Transverse colon (tissue), 4 donors: ENCODE data around the gene AARS2. TPM values are rescaled to one million over a fixed set of nuclear protein-coding genes. Genes with fewer than 3 reads are reported as not detected.

Source experiments
- DNase-seq: peaks from one replicate; pipeline ENCODE4 v3.0.0-alpha.2; 2019
- H3K27ac ChIP-seq, 4 donors: fragments of 200-600 bp; sonication (generic); 2 replicates each; pipeline ENCODE4 v1.5.1; 2016 to 2018; ENCODE audit warnings: inconsistent platforms in 4 of 4
- H3K27me3 ChIP-seq: fragments of 200-600 bp; sonication (generic); 2 replicates; pipeline ENCODE4 v1.5.1; 2017; ENCODE audit warnings: inconsistent platforms
- H3K36me3 ChIP-seq, 4 donors: fragments of 200-600 bp; sonication (generic); 2 replicates each; pipeline ENCODE4 v1.5.1; 2017 to 2019; ENCODE audit warnings: inconsistent platforms in 4 of 4
- H3K4me1 ChIP-seq, 4 donors: fragments of 200-600 bp; sonication (generic); 2 replicates each; pipeline ENCODE4 v1.5.1; 2017 to 2020; ENCODE audit warnings: inconsistent platforms in 4 of 4
- H3K4me3 ChIP-seq, 4 donors: fragments of 200-600 bp; sonication (generic); 1 replicate in 1 of 4; 2 replicates in 3 of 4; pipeline versions ENCODE4 v1.5.1 to v1.6.1; 2017 to 2019; ENCODE audit warnings: inconsistent platforms in 4 of 4
- H3K9me3 ChIP-seq, 2 donors: fragments of 200-600 bp; sonication (generic); 2 replicates each; pipeline ENCODE4 v1.5.1; 2017 to 2019; ENCODE audit warnings: inconsistent platforms in 2 of 2
- CTCF ChIP-seq, 5 experiments: fragments of 200-600 bp in 3 of 5; fragments of 450-650 bp in 2 of 5; sonication (generic) in 3 of 5; IDR thresholded peaks; 1 replicate in 2 of 5; 2 replicates in 3 of 5; pipeline ENCODE4 v1.5.1; 2016 to 2017; ENCODE audit warnings: antibody characterized with exemption in 5 of 5, inconsistent platforms in 3 of 5, mild to moderate bottlenecking in 2 of 5, moderate library complexity in 1 of 5
- EP300 ChIP-seq: sonication (generic); formaldehyde crosslinking; IDR thresholded peaks from one replicate; pipeline ENCODE4 v1.6.1; 2017; ENCODE audit warnings: antibody characterized with exemption, low read depth
- POLR2A ChIP-seq: fragments of 450-650 bp; IDR thresholded peaks from one replicate; pipeline ENCODE4 v1.6.1; 2016; ENCODE audit warnings: antibody characterized with exemption, mild to moderate bottlenecking, moderate library complexity
- POLR2AphosphoS5 ChIP-seq, 3 donors: sonication (generic); formaldehyde crosslinking; IDR thresholded peaks; one replicate each; pipeline ENCODE4 v1.6.1; 2016; ENCODE audit warnings: antibody characterized with exemption in 3 of 3
- WGBS, 2 donors: methylation state at CpG; one replicate each; pipeline ENCODE4 v1.1.5; 2018; ENCODE audit warnings: low coverage in 1 of 2; 5-methylcytosine and 5-hydroxymethylcytosine counted together
- in situ Hi-C, 4 donors: fragments of 200-750 bp; cut with MboI; loops; one replicate each; pipeline versions ENCODE4 v1.15.0 to v1.15.1; 2017; ENCODE audit warnings: low sequenced_read_pairs in 3 of 4, low pct_ligation_motif_present in 1 of 4, low pct_unique_long_range_greater_than_20kb in 1 of 4
- intact Hi-C: fragments of 100-400 bp; cut with DNase I; formaldehyde crosslinking; loops from one replicate; pipeline ENCODE4 v1.15.1; 2023; ENCODE audit warnings: low total_unique reads
- total RNA-seq, 4 donors: library from RNA; depleted of rRNA; stranded (reverse); fragments of >200 nt; gene quantifications; one replicate each; pipeline ENCODE4 v1.1.0, GENCODE V29; 2016

Gene AARS2
- total RNA-seq, 4 donors from 2014 or later: 9.1 to 18.3 (median 14.8) TPM

GRCh38 chr6:44303842-44304241 is 9.3 kb downstream of the AARS2 start:
- in situ Hi-C loops: no loop called here
- WGBS, 2 donors: 93% methylated on average over 5 of the region's 6 CpGs; no CpG with 5 or more reads in 1 of the 2 donors

GRCh38 chr6:44302856-44303255 is 10.3 kb downstream of the AARS2 start:
- DNase-seq: no peak
- Histone ChIP-seq H3K4me3 (no peak overlapping the region), H3K27ac (no peak overlapping the region), H3K36me3 (peaks cover 0 to 29% (median 11%) of the 10 kb centered on the region in 4 donors), H3K4me1 (peaks cover 0 to 5% (median 3%) of the 10 kb centered on the region in 4 donors), H3K9me3 (no peaks in the 10 kb centered on the region), H3K27me3 (peaks cover 7% of the 10 kb centered on the region)
- intact Hi-C loops (no loop called here), in situ Hi-C loops (no loop called here)
- 95% methylated on average over 12 of the region's 12 CpGs; no CpG with 5 or more reads in 1 of the 2 donors for WGBS, 2 donors
- TF ChIP-seq EP300: no peak
- TF ChIP-seq POLR2AphosphoS5 (IDR thresholded peaks at IDR 0.05): no peak
- TF ChIP-seq POLR2A: no peak
- no peak for TF ChIP-seq CTCF (IDR thresholded peaks at IDR 0.05)

More at GRCh38 chr6:44303842-44304241, 9.3 kb downstream of the AARS2 start:
- no peaks in the 10 kb centered on the region for H3K9me3 ChIP-seq
- TF ChIP-seq CTCF (IDR thresholded peaks at IDR 0.05): no peak
- TF ChIP-seq EP300: no peak
- no peak for TF ChIP-seq POLR2A
- TF ChIP-seq POLR2AphosphoS5 (IDR thresholded peaks at IDR 0.05): no peak
- no peak for DNase-seq
- H3K27me3 ChIP-seq: no peaks in the 10 kb centered on the region
- H3K4me1 ChIP-seq: no peaks in the 10 kb centered on the region
- intact Hi-C loops: no loop called here
- no peak overlapping the region for H3K27ac ChIP-seq
- no peak overlapping the region for H3K4me3 ChIP-seq
- H3K36me3 ChIP-seq: peaks cover 0 to 29% (median 11%) of the 10 kb centered on the region in 4 donors

GRCh38 chr6:44301782-44302564 is 11.2 kb downstream of the AARS2 start:
- intact Hi-C loops (no loop called here), in situ Hi-C loops (no loop called here)
- no peak for TF ChIP-seq EP300
- no peak for TF ChIP-seq POLR2A
- WGBS, 2 donors: 86 to 100% methylated on average over 1 to 10 of the region's 14 CpGs
- peaks cover 6 to 14% (median 12%) of the 10 kb centered on the region in 4 donors for H3K4me1 ChIP-seq
- DNase-seq: no peak
- peaks cover 0 to 29% (median 11%) of the 10 kb centered on the region in 4 donors for H3K36me3 ChIP-seq
- H3K27me3 ChIP-seq: peaks cover 16% of the 10 kb centered on the region
- no peak overlapping the region for H3K27ac ChIP-seq
- H3K9me3 ChIP-seq: no peaks in the 10 kb centered on the region
- no peak overlapping the region for H3K4me3 ChIP-seq

- intact Hi-C loops: no loop called here
- WGBS, 2 donors: 94 to 100% methylated on average over 3 to 7 of the region's 8 CpGs
- Histone ChIP-seq H3K36me3 (peaks cover 0 to 29% (median 11%) of the 10 kb centered on the region in 4 donors), H3K27me3 (peaks cover 25% of the 10 kb centered on the region), H3K27ac (no peak overlapping the region), H3K9me3 (no peaks in the 10 kb centered on the region), H3K4me1 (peaks cover 6 to 16% (median 14%) of the 10 kb centered on the region in 4 donors), H3K4me3 (no peak overlapping the region)
- in situ Hi-C loops: no loop called here
- DNase-seq: no peak
- TF ChIP-seq EP300 (no peak), POLR2A (no peak), CTCF (IDR thresholded peaks at IDR 0.05) (no peak), POLR2AphosphoS5 (IDR thresholded peaks at IDR 0.05) (no peak)
Measured at GRCh38 chr6:44301106-44301505, 12.0 kb downstream of the AARS2 start.
